H1 (cell line): Measurements from ENCODE around the gene TAX1BP3. TPM values are rescaled to one million over a fixed set of nuclear protein-coding genes. Genes with fewer than 3 reads are reported as not detected.

ENCODE experiments used
- CTCF ChIA-PET: fragments of 300-600 bp; sonication (Branson Sonifier 250); formaldehyde crosslinking; loops from one replicate; lab custom pipeline; 2021; ENCODE audit not compliant: partially characterized antibody; lab: Charles Lee
- POLR2A ChIA-PET: fragments of 300-600 bp; sonication (Branson Sonifier 250); formaldehyde crosslinking; loops from one replicate; lab custom pipeline; 2021; ENCODE audit warnings: inconsistent platforms; ENCODE audit not compliant: partially characterized antibody; lab: Charles Lee
- DNase-seq, 2 experiments: peaks; one replicate each; pipeline versions ENCODE4 v3.0.0 to v3.0.0-alpha.2; 2010 to 2022; ENCODE audit warnings: low spot score in 2 of 2, low read depth in 1 of 2, mixed read lengths in 1 of 2
- FAIRE-seq: peaks from 2 replicates; lab custom pipeline; 2011; peaks lifted over from hg19 to GRCh38; lab: Jason Lieb, UNC
- H2AFZ ChIP-seq: 2 replicates; pipeline ENCODE4 v1.8.1; 2012; ENCODE audit warnings: low read length, inconsistent platforms
- H2AK5ac ChIP-seq: 2 replicates; pipeline ENCODE4 v1.6.1; 2013; ENCODE audit warnings: low read depth, low read length
- H2BK120ac ChIP-seq: replicated peaks from 2 replicates; pipeline ENCODE3; 2013; ENCODE audit warnings: low read depth, low read length, inconsistent platforms
- H2BK12ac ChIP-seq: 2 replicates; pipeline ENCODE4 v1.6.1; 2013; ENCODE audit warnings: low read depth, low read length
- H2BK15ac ChIP-seq: 2 replicates; pipeline ENCODE4 v1.6.1; 2013; ENCODE audit warnings: low read length
- H2BK20ac ChIP-seq: 2 replicates; pipeline ENCODE4 v1.6.1; 2013; ENCODE audit warnings: low read length
- H2BK5ac ChIP-seq: 2 replicates; pipeline ENCODE4 v1.6.1; 2013; ENCODE audit warnings: low read depth, low read length
- H3K14ac ChIP-seq: 2 replicates; pipeline ENCODE4 v1.6.1; 2013; ENCODE audit warnings: inconsistent platforms; ENCODE audit not compliant: insufficient read length
- H3K18ac ChIP-seq: 2 replicates; pipeline ENCODE4 v1.6.1; 2013; ENCODE audit warnings: low read length; ENCODE audit errors: extremely low read depth
- H3K23ac ChIP-seq: 2 replicates; pipeline ENCODE4 v1.6.1; 2013; ENCODE audit warnings: inconsistent platforms; ENCODE audit not compliant: insufficient read length
- H3K23me2 ChIP-seq: 2 replicates; pipeline ENCODE4 v1.6.1; 2013; ENCODE audit warnings: low read depth, low read length
- H3K27ac ChIP-seq: 2 replicates; pipeline ENCODE4 v1.6.1; 2011; ENCODE audit warnings: low read depth, low read length, inconsistent platforms
- H3K27me3 ChIP-seq, 4 experiments: replicated peaks in 1 of 4; 1 replicate in 1 of 4; 2 replicates in 3 of 4; pipeline versions ENCODE4 v1.6.1 to v1.8.1; 2011 to 2013; ENCODE audit warnings: low read length in 3 of 4, mild to moderate bottlenecking in 3 of 4, inconsistent platforms in 2 of 4, mixed read lengths in 2 of 4, moderate library complexity in 1 of 4; ENCODE audit not compliant: control insufficient read depth in 3 of 4, insufficient read depth in 3 of 4; ENCODE audit errors: extremely low read depth in 1 of 4
- H3K36me3 ChIP-seq, 4 experiments: 2 replicates each; pipeline versions ENCODE4 v1.6.1 to v1.8.1; 2011 to 2013; ENCODE audit warnings: mild to moderate bottlenecking in 4 of 4, low read length in 3 of 4, moderate library complexity in 2 of 4, control low read depth in 1 of 4, inconsistent platforms in 1 of 4; ENCODE audit not compliant: insufficient read depth in 4 of 4, control insufficient read depth in 2 of 4
- H3K4ac ChIP-seq: replicated peaks from 2 replicates; pipeline ENCODE3; 2013; ENCODE audit warnings: low read length, low read depth, mixed read lengths, inconsistent platforms; ENCODE audit not compliant: insufficient read length
- H3K4me1 ChIP-seq, 4 experiments: replicated peaks in 1 of 4; 1 replicate in 1 of 4; 2 replicates in 3 of 4; pipeline versions ENCODE4 v1.6.1 to v1.8.1; 2011 to 2013; ENCODE audit warnings: low read length in 3 of 4, inconsistent platforms in 2 of 4, mixed read lengths in 1 of 4; ENCODE audit not compliant: insufficient read depth in 4 of 4, control insufficient read depth in 3 of 4
- H3K4me2 ChIP-seq, 2 experiments: 2 replicates each; pipeline versions ENCODE4 v1.6.1 to v1.8.1; 2011 to 2013; ENCODE audit warnings: low read depth in 2 of 2, low read length in 2 of 2, control low read depth in 1 of 2, inconsistent platforms in 1 of 2, mild to moderate bottlenecking in 1 of 2; ENCODE audit not compliant: insufficient read depth in 1 of 2
- H3K4me3 ChIP-seq, 4 experiments: fragments of 200-600, 300-600 bp in 1 of 4; sonication (generic), shearing (Covaris generic), sonication (Bioruptor Twin) in 1 of 4; 2 replicates each; pipeline versions ENCODE4 v1.5.1 to v1.8.1; 2011 to 2016; ENCODE audit warnings: low read length in 4 of 4, low read depth in 3 of 4, control low read depth in 2 of 4, inconsistent platforms in 2 of 4, mild to moderate bottlenecking in 2 of 4, mixed read lengths in 1 of 4, moderate library complexity in 1 of 4; ENCODE audit not compliant: insufficient read depth in 2 of 4; ENCODE audit errors: extremely low read depth in 1 of 4
- H3K56ac ChIP-seq: replicated peaks from 2 replicates; pipeline ENCODE3; 2013; ENCODE audit warnings: low read depth, mild to moderate bottlenecking, mixed read lengths, low read length, inconsistent platforms; ENCODE audit not compliant: insufficient read length
- H3K79me1 ChIP-seq: 2 replicates; pipeline ENCODE4 v1.6.1; 2013; ENCODE audit warnings: low read depth, low read length, control low read depth
- H3K79me2 ChIP-seq, 2 experiments: 2 replicates each; pipeline versions ENCODE4 v1.6.1 to v1.8.1; 2012 to 2013; ENCODE audit warnings: low read length in 2 of 2, mild to moderate bottlenecking in 2 of 2, inconsistent platforms in 1 of 2; ENCODE audit not compliant: insufficient read depth in 2 of 2, control insufficient read depth in 1 of 2
- H3K9ac ChIP-seq, 4 experiments: replicated peaks in 1 of 4; 1 replicate in 1 of 4; 2 replicates in 3 of 4; pipeline versions ENCODE4 v1.6.1 to v1.8.1; 2011 to 2013; ENCODE audit warnings: low read depth in 3 of 4, low read length in 3 of 4, control low read depth in 2 of 4, mild to moderate bottlenecking in 2 of 4, moderate library complexity in 2 of 4, inconsistent platforms in 1 of 4; ENCODE audit errors: extremely low read depth in 1 of 4
- H3K9me3 ChIP-seq, 2 experiments: 2 replicates each; pipeline versions ENCODE4 v1.6.1 to v1.8.1; 2012 to 2013; ENCODE audit warnings: mild to moderate bottlenecking in 2 of 2, moderate library complexity in 2 of 2, control low read depth in 1 of 2, inconsistent platforms in 1 of 2, low read depth in 1 of 2, low read length in 1 of 2, mixed read lengths in 1 of 2; ENCODE audit not compliant: insufficient read depth in 2 of 2
- H4K20me1 ChIP-seq, 2 experiments: replicated peaks in 1 of 2; 2 replicates each; pipeline versions ENCODE3 to v1.8.1; 2011 to 2013; ENCODE audit warnings: inconsistent platforms in 2 of 2, low read length in 2 of 2, mild to moderate bottlenecking in 1 of 2; ENCODE audit not compliant: insufficient read depth in 2 of 2, control insufficient read depth in 1 of 2
- H4K5ac ChIP-seq: 2 replicates; pipeline ENCODE4 v1.6.1; 2013; ENCODE audit warnings: low read length, low read depth, mixed read lengths, inconsistent platforms; ENCODE audit not compliant: insufficient read length
- H4K8ac ChIP-seq: 2 replicates; pipeline ENCODE4 v1.8.0; 2013; ENCODE audit warnings: mild to moderate bottlenecking, moderate library complexity, low read length, inconsistent platforms; ENCODE audit not compliant: insufficient read depth; ENCODE audit errors: extremely low read depth
- H4K91ac ChIP-seq: replicated peaks from 2 replicates; pipeline ENCODE3; 2013; ENCODE audit warnings: low read length, mixed read lengths, inconsistent platforms; ENCODE audit not compliant: insufficient read length
- ATF3 ChIP-seq: IDR thresholded peaks from 2 replicates; pipeline ENCODE4 v1.6.1; 2011; ENCODE audit warnings: low read depth, mild to moderate bottlenecking, low read length; ENCODE audit not compliant: insufficient read depth
- BCL11A ChIP-seq, 2 experiments: IDR thresholded peaks; one replicate each; pipeline ENCODE4 v1.6.1; 2011; ENCODE audit warnings: low read depth in 2 of 2, low read length in 2 of 2, mild to moderate bottlenecking in 2 of 2
- CREB1 ChIP-seq: IDR thresholded peaks from 2 replicates; pipeline ENCODE4 v1.6.1; 2012; ENCODE audit warnings: inconsistent platforms
- EGR1 ChIP-seq: IDR thresholded peaks from 2 replicates; pipeline ENCODE4 v1.6.1; 2011; ENCODE audit warnings: low read depth, low read length, borderline replicate concordance
- EP300 ChIP-seq, 2 experiments: IDR thresholded peaks; 1 replicate in 1 of 2; 2 replicates in 1 of 2; pipeline ENCODE4 v1.6.1; 2011 to 2012; ENCODE audit warnings: low read depth in 2 of 2, low read length in 2 of 2, mild to moderate bottlenecking in 2 of 2, borderline replicate concordance in 1 of 2, inconsistent platforms in 1 of 2, moderate library complexity in 1 of 2
- HDAC2 ChIP-seq, 2 experiments: fragments of 300-600 bp in 1 of 2; sonication (generic) in 1 of 2; IDR thresholded peaks; 2 replicates each; pipeline ENCODE4 v1.6.1; 2011 to 2012; ENCODE audit warnings: low read depth in 2 of 2, low read length in 2 of 2, mild to moderate bottlenecking in 2 of 2, moderate library complexity in 2 of 2, borderline replicate concordance in 1 of 2, inconsistent platforms in 1 of 2
- JUN ChIP-seq: IDR thresholded peaks from 2 replicates; pipeline ENCODE4 v1.6.1; 2011; ENCODE audit warnings: low read depth, mild to moderate bottlenecking, improper control_type of control experiment, low read length
- KDM4A ChIP-seq: IDR thresholded peaks from one replicate; pipeline ENCODE4 v1.7.1; 2012; ENCODE audit warnings: low read depth, mild to moderate bottlenecking, moderate library complexity, low read length, inconsistent platforms; ENCODE audit not compliant: severe bottlenecking
- MAFK ChIP-seq: IDR thresholded peaks from 2 replicates; pipeline ENCODE4 v1.6.1; 2012; ENCODE audit warnings: low read depth, mild to moderate bottlenecking, improper control_type of control experiment, low read length
- RBBP5 ChIP-seq: IDR thresholded peaks from 2 replicates; pipeline ENCODE4 v1.7.1; 2012; ENCODE audit warnings: low read depth, mild to moderate bottlenecking, inconsistent platforms, low read length, moderate library complexity, borderline replicate concordance
- TEAD4 ChIP-seq: IDR thresholded peaks from 2 replicates; pipeline ENCODE4 v1.6.1; 2012; ENCODE audit warnings: low read depth, low read length, inconsistent platforms, mixed read lengths
- USF2 ChIP-seq: IDR thresholded peaks from 2 replicates; pipeline ENCODE4 v1.6.1; 2011; ENCODE audit warnings: low read length, improper control_type of control experiment
- WGBS, 2 experiments: shearing (Covaris generic) in 1 of 2; methylation state at CpG; one replicate each; pipeline versions ENCODE4 v1.1.6 to v1.1.7; 2013 to 2015; ENCODE audit warnings: low lambda C conversion rate in 2 of 2, mixed read lengths in 2 of 2, inconsistent platforms in 1 of 2, low coverage in 1 of 2, missing lambda C conversion rate in 1 of 2; ENCODE audit not compliant: insufficient replicate concordance in 2 of 2, insufficient coverage in 1 of 2, insufficient read length in 1 of 2; ENCODE audit errors: extremely low coverage in 1 of 2, missing lambda C conversion rate in 1 of 2; 5-methylcytosine and 5-hydroxymethylcytosine counted together
- polyA plus RNA-seq, 7 experiments: library from polyadenylated mRNA; depleted of rRNA in 3 of 7; stranded (reverse) in 5 of 7; unstranded in 2 of 7; fragments of >200 nt in 5 of 7; fragments of 200-250 nt in 2 of 7; gene quantifications; 1 replicate in 5 of 7; 2 replicates in 1 of 7; 4 replicates in 1 of 7; pipeline versions ENCODE4 v1.2.1 to v1.2.3, GENCODE V29; 2011 to 2013; ENCODE audit warnings: missing spikeins in 2 of 7, mixed read lengths in 2 of 7
- total RNA-seq: library from RNA; stranded (reverse); fragmentation: NEBNext Ultra II Directional; extraction: Animal tissue kit (Norgen Biotek cat#: 25700); gene quantifications from 2 replicates; pipeline ENCODE4 v1.2.1, GENCODE V29; 2021

The TAX1BP3 gene
- total and polyA plus RNA-seq, 2 of the 8 experiments (the other 6 are each of a cell fraction or from before 2014, with no cell fraction given): 65.3 to 81.8 TPM

GRCh38 chr17:3613124-3613523 lies 55.3 kb downstream of the TAX1BP3 start:
- no peak overlapping the region for H2AFZ ChIP-seq
- H3K4me1 ChIP-seq: no peaks in the 10 kb centered on the region
- no peak overlapping the region for H2BK20ac ChIP-seq
- no peak overlapping the region for H4K5ac ChIP-seq
- H2BK120ac ChIP-seq: no peak overlapping the region
- no peak overlapping the region for H3K4ac ChIP-seq
- H3K9ac ChIP-seq: no peak overlapping the region
- no peak overlapping the region for H3K4me2 ChIP-seq
- ChIA-PET CTCF (interaction anchor here (0.9 to 1.5 kb wide), 3 partner anchors 10 to 54 kb away, joined by 3 to 7 read pairs (median 3); no protein-coding TSS in a partner anchor), POLR2A (interaction anchor here (1.0 to 1.7 kb wide), 2 partner anchors 9 to 23 kb away, joined by 4 to 6 read pairs; partner anchors contain the start of genes CTNS and SHPK)
- no peak for FAIRE-seq
- no peak for DNase-seq
- no peaks in the 10 kb centered on the region for H3K79me1 ChIP-seq
- no peak overlapping the region for H4K8ac ChIP-seq
- H3K23ac ChIP-seq: no peak overlapping the region
- no peak overlapping the region for H3K14ac ChIP-seq
- H3K27ac ChIP-seq: no peak overlapping the region
- H3K9me3 ChIP-seq: no peaks in the 10 kb centered on the region
- no peak overlapping the region for H3K56ac ChIP-seq
- H3K36me3 ChIP-seq: peaks cover 14 to 63% (median 46%) of the 10 kb centered on the region in 4 experiments; a peak in 7 of 8 replicates
- H4K91ac ChIP-seq: no peak overlapping the region
- WGBS, 2 experiments: 97% methylated on average over 6 of the region's 6 CpGs; no CpG with 5 or more reads in 1 of the 2 experiments
- no peak overlapping the region for H2BK5ac ChIP-seq
- no peak overlapping the region for H3K18ac ChIP-seq
- H3K23me2 ChIP-seq: no peaks in the 10 kb centered on the region
- no peak overlapping the region for H2AK5ac ChIP-seq
- no peaks in the 10 kb centered on the region for H3K27me3 ChIP-seq
- H2BK12ac ChIP-seq: no peak overlapping the region
- no peak overlapping the region for H3K4me3 ChIP-seq
- H3K79me2 ChIP-seq: no peaks in the 10 kb centered on the region
- H4K20me1 ChIP-seq: peaks cover 3 to 9% of the 10 kb centered on the region in 2 experiments
- H2BK15ac ChIP-seq: no peak overlapping the region
- TF ChIP-seq ATF3: no peak
- no peak for TF ChIP-seq EP300 (IDR thresholded peaks at IDR 0.05; ENCODE audit: borderline replicate concordance in 1 of 2, low read depth in 2 of 2, low read length in 2 of 2)
- TF ChIP-seq HDAC2 (IDR thresholded peaks at IDR 0.05; ENCODE audit: borderline replicate concordance in 1 of 2, low read depth in 2 of 2, low read length in 2 of 2): no peak
- TF ChIP-seq RBBP5: no peak
- TF ChIP-seq TEAD4: no peak
- TF ChIP-seq MAFK: no peak
- TF ChIP-seq USF2: no peak
- no peak for TF ChIP-seq EGR1
- no peak for TF ChIP-seq KDM4A
- TF ChIP-seq CREB1: no peak
- no peak for TF ChIP-seq JUN
- no peak for TF ChIP-seq BCL11A (IDR thresholded peaks at IDR 0.05; ENCODE audit: low read depth in 2 of 2, low read length in 2 of 2)
